ENCODE data around the gene BSX. TPM values are rescaled to one million over a fixed set of nuclear protein-coding genes. Genes with fewer than 3 reads are reported as not detected.

BSX gene
- total RNA-seq, 1 donor from 2014 or later: not detected

DNA sequence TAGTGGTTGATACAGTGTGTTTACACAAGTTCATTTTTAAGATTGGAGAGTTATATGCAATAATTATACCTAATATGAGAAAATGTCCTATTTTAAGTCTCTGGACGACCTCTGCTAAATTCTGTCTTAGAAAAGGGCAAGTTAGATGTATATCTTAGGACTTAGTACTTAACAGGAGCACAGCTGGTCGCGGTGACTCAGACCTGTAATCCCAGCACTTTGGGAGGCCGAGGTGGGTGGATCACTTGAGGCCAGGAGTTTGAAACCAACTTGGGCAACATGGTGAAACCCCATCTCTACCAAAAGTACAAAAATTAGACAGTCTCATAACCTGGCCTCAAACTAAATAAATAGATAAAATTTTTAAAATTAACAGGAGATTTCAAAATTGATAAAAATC lies 27.2 kb downstream of the BSX start:
- no peak for DNase-seq

DNA sequence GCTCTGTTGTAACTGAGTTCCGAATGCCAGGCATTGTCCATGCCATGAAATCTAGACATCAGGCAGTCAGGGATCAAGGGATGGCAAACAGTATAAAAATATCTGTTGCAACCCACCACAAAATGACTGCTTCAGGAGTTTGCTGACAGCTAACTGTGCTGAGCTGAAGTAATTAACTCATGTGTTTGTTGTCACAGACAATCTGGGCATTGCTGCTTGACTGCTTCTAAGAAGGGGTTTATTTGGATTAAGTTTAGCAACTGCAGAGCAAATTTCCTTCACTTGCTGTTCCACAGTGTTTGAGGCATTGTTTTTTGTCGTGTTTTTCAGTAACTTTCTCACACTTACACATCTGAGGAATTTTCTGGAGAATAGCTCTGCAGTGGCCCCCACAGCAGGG lies 30.4 kb downstream of the BSX start:
- DNase-seq: no peak

DNA sequence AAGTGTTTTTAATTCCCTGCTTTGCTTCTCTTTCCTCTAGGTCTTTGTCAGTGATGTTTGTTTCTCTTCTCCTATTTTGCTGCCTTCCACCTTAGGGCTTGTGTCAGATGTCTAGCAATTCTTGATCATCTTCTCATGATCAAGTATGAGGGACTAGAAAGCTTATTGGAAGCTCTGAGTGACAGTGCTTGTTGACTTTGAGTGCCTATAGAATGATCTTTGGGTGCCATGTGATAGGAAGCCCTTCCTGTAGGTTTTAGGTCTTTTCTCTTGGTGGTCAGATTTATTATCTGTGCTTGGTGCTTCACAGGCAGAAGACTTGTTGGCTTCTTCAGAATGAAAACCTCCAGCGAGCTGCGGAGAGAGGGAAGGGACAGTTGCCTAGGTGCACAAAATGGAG lies 43.1 kb downstream of the BSX start:
- DNase-seq: no peak

DNA sequence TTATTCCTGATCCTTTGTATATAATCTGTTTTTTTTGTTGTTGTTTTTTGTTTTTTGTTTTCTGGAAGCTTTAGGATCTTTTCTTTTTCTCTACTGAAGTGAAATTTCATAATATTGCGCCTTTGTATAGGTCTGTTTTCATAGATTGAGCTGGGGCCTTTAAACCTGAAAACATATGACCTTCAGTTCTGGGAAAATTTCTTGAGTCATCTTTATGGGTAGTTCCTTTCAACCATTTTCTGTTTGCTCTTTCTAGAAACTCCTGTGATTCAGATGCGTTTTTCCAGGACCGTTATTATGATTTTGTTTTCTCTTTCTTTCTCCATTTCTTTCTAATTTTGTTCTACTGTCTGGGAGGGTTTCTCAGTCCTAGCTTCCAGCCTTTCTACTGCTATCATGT lies 43.7 kb downstream of the BSX start:
- no peak for DNase-seq

DNA sequence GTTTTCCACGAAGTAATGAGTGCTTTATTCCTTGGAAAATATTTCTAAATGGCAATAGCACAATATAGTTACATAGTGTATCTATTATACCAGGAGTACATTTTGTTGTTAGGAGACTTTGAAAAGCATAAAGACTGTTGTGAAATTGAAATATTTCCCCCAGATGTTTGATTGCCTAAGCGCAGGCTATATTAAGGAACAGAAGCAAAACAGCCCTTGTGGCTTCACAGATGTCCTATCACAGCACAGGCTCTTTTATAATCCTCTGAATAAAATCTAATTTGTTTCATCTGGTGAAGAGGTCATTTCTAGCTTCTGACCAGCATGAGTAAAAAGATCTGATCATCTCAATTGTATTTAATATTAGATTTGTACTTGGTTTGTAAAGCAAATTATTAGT lies 48.2 kb downstream of the BSX start:
- no peak for DNase-seq

DNA sequence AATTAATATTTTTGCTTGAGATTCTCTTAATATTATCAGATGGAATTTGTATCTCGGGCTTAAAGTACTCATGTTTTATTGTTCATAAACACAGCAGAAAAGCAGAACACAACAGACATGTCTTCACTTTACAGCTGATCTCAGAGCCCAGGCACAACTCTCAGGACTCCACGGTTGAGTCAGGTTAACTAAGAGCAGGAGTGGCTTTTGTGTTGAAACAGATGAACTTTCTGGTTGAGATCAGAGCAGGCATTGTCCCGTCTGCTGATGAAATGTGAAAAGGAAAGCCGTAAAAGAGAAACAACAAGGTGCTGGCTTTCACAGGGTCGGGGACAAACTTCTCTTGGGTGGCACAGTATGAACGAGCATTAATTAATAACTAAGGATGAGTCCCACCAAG lies 50.1 kb downstream of the BSX start:
- no peak for DNase-seq

Other genes starting within 250 kb of the BSX start
- not detected for gene CRTAM, start 143.3 kb downstream of the BSX start, total RNA-seq
- 1.1 TPM for gene JHY, start 99.1 kb downstream of the BSX start, total RNA-seq
- 2,079 TPM for gene HSPA8, start 80.3 kb upstream of the BSX start, total RNA-seq
- gene CLMP, start 213.4 kb upstream of the BSX start, total RNA-seq: 34.7 TPM

Data from tongue (tissue), 2 donors.